Measurements from ENCODE around the gene PLK1.

Gene PLK1

DNA sequence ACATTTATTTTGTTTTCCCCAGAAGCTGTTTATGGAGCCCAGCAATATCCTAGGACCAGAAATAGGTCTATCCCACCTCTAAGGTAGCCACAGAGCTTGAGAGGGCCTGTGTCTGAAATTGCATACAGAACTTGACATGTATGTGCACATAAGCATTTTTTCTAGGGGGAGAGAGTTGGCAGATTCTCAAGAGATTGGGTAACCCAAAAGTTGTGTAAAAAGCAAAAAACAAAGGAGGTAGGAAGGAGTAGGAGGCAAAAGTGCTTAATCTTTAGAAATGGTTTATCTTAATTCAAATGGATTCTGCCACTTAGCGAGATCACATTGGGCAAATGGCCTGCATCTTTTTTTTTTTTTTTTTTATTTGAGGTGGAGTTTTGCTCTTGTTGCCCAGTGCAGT, 3.5 kb downstream of the PLK1 start:
- no peak for FAIRE-seq

DNA sequence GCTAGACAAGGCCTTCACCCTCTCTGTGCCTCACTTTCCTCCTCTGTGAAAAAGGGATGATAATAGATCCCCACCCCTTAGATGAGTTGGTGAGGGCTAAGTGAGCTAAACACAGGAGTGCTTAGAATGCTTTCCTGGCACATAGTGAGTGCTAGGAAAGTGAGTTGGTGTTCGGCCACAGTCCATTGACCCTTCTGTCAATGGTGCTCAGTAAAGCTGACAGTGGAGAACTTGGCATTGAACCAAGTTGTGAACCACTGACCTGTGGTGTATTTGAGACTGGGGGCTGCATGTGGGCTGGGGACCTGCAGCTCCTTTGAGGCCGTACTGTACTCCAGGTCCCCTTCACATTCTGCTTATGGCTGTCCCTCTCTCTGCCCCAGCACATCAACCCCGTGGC, 4.8 kb downstream of the PLK1 start:
- FAIRE-seq: no peak

DNA sequence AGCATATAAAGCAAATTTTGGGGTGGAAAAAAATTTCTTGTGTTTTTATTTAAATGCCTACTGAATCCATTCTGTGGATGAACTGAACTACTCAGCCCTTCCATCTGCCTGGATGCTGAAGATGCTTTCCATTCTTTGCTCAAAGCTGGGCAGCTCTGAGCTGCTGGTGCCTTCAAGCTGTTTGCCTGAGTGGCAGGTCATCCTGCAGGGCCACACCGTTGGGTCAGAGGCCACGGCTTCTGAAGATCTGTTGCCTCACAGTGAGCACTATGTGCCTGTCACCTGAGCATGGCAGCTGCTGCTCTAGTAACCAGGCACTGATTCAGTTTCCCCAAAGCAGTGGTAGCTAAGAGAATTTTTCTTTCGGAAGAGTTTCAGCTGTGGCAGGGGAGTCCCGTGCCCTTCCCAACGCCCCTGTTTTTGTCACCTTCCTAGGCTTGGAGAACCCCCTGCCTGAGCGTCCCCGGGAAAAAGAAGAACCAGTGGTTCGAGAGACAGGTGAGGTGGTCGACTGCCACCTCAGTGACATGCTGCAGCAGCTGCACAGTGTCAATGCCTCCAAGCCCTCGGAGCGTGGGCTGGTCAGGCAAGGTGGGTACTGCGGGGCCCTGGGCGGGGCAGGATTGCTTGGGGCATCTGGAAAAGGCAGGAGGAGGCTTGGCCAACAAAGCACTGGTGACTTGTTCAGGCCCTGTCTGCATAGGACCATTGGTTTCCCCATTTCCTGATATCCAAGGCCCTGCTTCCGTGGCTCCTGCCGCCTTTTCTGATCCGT, 8.5 kb downstream of the PLK1 start:
- no peak for FAIRE-seq

DNA sequence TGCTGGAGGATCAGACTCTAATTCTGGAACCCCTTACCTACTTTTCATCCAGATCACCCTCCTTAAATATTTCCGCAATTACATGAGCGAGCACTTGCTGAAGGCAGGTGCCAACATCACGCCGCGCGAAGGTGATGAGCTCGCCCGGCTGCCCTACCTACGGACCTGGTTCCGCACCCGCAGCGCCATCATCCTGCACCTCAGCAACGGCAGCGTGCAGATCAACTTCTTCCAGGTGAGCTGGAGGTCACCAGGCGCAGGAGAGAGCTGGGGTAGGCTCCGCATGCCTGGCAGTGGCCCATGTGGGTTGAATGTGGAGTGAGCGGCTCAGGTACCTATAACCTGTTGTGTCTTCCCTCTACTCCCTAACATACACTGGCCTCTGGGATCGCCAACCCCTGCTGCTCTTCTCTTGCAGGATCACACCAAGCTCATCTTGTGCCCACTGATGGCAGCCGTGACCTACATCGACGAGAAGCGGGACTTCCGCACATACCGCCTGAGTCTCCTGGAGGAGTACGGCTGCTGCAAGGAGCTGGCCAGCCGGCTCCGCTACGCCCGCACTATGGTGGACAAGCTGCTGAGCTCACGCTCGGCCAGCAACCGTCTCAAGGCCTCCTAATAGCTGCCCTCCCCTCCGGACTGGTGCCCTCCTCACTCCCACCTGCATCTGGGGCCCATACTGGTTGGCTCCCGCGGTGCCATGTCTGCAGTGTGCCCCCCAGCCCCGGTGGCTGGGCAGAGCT, 10.9 kb downstream of the PLK1 start:
- no peak for FAIRE-seq

DNA sequence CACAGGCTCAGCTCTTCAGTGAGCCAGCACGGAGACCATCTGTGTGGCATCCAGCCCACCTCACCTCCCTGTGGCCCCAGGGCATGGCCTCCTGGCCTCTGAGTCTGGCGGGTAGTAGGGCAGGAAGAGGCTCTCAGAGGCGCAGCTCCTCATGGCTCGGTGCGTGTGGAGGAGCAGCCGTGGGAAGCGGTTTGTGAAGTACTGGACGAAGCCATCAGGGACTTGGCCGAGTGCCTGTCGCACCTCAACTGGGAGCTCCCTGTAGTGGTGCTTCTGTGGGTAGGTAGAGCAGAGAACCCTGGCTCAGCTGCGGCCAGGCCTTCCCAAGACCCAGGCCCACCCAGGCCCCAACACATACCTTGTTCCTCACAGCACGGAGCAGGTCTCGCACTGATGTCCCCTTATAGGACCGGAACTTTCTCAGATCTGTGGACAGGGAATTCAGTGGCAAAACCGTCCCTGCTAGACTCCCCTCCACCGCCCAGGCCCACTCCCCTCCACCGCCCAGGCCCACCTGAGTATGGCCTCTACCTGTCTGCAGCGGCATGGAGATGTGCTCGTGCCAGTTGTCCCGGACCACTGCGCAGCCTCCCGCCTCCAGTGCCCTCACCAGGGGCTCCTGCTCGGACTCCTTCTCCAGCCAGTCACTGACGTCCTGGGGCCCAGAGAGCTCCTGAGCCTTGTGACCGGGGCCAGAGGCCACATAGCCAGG, 12.2 kb downstream of the PLK1 start:
- no peak for FAIRE-seq

DNA sequence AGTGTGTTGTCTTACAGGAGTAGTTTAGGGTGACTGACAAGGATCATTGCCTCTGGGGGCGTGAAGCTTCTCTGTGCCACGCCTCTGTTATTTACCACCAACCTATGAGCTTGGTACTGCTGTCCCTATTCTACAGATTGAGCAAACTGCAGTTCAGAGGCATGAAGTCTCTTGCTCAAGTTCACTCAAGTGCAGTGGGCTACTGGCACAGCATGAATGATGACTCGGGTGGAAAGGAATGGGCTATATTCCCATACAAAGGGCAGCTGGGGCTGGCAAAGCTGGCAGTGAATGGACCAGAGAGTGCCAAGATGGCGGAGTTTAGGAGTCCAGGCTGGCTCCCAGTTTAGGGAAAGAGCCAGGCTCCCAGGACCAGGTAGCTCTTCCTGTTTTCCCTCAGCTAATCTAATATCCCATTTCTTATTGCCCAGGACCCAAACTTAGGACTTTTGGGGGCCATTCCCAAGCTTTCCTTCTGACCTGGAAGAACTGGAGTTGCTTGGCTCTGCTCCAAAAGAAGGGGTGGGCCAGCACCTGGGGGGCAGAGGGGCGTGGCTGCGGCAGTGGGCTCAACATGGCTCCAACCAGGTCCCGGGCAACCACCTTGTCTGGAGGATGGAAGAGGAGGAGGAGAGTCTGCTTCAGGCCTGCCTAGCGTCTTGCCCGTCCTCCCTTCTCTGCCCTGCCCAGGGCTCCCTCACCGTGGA, 12.9 kb downstream of the PLK1 start:
- no peak for FAIRE-seq

DNA sequence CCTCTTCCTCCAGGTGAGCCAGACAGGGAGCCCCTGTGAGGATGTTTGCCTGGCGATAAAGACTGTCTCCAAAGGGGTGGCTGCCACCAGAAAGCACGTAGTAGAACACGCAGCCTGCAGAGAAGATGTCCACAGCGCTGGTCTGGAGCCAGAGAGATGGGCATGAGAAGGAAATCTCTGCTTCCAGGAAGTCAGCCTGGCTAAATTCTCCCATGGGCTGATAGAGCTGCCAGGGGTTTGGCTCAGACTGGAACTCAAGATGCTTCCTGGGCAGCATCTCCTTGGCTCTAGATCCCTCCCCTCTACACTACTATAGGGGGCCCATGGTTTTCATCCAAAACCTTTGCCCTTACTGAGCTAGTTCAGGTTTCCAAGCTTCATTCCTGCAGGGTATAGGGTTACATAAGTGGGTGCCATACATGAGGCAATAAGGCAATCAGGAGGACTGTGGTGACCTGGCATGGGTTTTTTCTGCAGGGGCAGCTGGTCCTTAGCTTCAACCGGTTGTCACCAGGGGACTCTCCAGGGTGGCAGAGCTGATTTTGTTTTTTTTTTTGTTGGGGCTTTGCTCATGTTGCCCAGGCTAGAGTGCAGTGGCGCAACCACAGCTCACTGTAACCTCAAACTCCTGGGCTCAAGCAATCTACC, 13.6 kb downstream of the PLK1 start:
- FAIRE-seq: no peak

DNA sequence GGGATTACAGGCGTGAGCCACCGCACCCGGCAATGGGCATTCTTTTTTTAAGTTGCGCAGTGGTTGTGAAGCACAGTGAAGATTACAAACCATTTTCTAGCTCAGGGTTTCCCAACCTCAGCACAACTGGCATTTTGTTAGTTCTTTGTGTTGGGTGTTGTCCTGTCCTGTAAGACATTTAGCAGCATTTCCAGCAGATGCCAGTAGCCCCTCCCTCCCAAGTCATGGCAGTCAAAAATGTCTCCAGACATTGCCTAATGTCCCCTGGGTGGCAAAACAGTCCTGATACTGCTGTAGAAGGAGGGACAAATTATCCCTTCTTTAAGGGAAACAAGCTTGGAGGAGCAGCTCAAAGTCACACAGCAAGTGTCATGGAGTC, 15.6 kb downstream of the PLK1 start:
- FAIRE-seq: no peak

DNA sequence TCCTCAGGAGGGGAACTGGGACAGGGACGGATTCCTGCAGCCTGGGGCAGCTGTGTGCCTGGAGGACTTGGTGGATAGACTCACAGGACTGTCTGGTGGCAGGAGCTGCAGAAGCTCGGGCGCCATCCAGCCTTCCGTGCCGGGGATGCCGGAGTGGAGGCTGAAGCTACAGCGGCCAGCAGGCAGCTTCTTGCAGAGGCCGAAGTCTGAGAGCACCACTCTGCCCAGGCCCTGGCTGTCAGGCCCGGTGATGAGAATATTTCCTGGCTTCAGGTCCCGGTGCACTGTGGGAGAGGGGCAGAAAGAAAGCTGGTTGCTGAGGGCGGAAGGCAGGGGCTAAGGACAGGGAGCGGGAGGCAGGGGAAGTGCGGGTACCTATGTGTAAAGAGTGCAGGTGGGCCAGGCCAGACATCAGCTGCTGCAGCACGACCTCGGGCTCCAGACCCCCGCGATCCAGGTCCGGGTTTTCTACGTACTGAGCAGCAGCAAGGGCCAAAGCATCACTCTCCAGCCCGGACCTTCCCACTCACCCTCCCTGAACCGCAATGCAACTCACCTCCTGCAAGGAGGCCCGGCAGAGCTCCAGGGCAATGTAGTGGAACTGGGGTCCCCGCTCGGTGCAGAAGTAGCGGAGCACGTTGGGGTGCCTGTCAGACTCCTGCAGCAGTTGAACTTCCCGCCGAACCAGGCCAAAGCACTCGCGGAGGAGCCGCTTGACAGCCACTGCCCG, 16.1 kb downstream of the PLK1 start:
- FAIRE-seq: no peak

DNA sequence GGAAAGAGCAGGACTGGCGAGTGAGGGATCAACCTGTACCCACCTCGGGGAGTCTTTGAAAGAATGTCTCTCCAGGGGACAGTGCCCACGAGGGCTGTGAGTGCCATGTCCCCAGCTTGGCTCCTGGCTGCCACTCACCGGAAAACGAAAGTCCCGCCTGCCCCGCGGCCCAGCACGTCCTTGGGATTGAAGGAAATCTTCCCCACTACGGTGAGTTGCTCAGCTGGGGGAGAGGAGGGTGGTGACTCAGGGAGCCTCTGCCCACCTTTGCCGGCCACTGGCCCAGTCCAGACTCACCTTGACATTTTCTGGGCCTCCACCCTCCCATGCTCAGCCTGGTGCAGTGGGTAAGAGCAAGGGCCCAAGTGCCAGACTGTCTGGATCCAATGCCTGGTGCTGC, 17.1 kb downstream of the PLK1 start:
- no peak for FAIRE-seq

DNA sequence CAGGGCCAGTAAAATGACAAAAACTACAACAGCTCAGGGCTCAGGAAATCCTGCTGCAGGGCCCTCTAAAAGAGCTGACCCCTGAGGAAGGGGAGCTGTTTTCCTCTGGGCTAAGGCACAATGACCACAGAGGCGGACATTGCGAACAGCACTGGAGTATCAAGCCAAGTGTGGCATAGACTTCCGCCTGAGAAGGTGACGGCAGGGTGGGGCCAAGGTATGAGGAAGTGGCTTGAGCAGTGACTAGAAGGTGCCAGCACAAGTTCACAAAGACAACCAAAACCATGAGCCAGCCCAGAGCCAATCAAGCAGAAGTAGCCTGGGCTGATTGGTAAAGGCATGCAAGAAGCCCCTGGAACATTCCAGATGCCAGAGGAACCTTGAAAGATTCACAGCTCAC, 20.4 kb downstream of the PLK1 start:
- no peak for FAIRE-seq

DNA sequence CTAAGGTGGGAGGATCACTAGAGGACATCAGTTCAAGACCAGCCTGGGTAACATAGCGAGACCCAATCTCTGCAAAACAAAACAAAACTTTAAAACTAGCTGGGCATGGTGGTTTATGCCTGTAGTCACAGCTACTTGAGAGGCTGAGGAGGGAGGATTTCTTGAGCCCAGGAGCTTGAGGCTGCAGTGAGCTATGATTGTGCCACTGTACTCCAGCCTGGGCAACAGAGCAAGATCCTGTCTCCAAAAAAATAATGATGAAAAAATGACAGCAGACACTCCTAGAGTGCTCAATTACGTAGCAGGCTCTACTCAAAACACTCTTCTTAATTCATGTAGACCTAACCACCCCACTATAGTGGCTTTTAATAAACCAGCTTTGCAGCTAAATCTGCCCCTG, 21.4 kb downstream of the PLK1 start:
- no peak for FAIRE-seq

DNA sequence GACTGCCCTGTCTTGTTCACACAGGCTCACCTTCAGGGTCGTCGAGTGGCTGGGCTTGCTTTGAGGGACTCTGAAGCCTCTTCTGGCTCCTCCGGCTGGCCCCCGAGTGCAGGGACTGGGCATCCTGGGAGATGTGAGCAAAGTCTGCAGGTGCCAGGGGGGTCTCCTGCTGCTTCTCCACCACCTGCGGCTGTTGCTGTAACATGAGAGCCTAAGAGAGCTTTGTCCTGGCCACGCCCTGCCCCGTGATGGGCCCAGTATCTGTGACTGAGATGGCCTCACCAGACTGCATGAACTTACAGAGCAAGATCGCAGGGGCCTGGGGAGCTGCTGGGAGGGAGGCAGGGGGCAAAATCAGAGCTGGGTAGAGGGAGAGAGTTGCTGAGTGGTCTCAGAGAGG, 21.8 kb downstream of the PLK1 start:
- no peak for FAIRE-seq

DNA sequence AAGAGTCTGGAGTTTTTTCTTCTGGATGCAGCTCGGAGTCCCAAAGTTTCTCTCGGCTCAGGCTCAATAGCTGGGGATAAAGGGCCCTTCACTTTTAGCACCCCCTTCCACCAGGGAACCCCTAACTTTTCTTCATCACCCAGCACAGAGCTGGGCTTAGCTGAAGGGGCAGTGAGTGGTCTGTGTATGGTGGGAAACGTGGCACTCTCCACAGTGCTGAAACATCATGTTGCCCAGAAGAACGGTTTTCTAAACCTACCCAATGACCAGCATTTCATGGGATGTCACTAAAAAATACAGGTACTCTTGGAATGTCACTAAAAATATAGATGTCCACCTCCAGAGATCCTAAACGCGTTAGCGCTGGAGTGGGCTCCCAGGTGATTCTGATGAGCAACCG, 22.4 kb downstream of the PLK1 start:
- no peak for FAIRE-seq

DNA sequence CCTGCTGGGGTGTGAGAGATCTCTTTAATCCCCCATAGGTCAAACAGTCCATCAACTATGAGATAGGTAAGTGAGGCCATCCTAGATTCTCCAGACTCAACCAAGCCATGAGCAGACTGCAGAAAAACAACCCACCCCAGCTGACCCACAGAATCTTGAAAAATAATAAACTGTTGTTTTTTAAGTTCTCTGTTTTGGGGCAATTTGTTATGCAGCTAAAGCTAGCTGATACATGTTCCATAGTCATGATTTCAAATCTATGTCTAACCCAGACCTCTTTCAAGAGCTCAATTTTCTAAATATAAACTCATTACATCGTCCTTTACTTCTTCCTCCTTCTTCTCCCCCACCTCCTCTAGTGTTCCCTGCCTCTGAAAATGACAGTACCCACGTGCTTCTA, 24.3 kb downstream of the PLK1 start:
- FAIRE-seq: no peak

DNA sequence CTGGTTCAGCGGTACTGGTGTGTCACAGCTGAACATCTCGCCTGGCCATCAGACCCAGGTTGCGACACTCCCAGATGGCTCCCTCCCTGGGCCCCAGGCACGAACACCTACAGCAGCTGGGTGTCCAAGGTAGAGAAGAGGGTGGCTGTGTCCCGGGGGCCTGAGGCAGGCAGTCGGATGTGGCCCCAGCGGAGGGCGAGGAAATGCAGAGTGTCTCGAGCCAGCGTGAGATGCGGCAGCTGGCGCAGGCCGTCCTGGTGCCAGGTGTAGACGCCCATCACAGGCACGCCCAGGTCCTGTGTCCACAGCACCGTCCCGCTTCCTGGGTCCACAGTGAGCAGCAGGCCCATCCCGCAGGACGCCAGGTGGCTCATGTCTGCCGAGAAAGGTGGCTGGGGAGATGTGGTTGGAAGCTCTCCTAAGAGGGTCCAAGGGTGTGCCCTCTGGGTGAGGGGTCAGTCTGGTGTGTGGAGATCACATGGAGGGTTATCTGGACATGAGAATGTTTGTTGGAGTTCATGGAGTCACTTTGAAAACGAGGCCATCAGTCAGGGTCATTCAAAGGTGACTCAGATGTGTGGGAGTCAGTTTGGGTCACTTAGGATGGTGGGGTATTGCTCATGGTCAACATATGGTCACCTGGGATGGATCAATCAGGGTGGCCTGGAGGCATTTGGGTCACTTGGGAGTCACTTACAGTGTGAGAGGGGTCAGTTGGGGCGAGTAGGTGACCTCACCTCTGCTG, 26.3 kb downstream of the PLK1 start:
- FAIRE-seq: no peak

DNA sequence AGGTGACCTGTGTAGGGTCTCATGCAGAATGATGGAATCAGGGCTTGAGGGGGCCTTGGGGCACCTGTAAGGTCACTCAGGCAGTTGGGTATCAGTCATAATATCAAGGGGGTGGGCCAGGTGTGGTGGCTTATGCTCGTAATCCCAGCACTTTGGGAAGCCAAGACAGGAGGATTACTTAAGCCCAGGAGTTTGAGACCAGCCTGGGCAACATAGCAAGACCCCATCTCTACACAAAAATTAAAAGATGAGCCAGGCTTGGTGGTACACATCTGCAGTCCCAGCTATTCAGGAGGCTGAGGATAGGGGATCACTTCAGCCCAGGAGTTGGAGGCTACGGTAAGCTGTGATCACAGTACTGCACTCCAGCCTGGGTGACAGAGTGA, 26.8 kb downstream of the PLK1 start:
- FAIRE-seq: no peak

DNA sequence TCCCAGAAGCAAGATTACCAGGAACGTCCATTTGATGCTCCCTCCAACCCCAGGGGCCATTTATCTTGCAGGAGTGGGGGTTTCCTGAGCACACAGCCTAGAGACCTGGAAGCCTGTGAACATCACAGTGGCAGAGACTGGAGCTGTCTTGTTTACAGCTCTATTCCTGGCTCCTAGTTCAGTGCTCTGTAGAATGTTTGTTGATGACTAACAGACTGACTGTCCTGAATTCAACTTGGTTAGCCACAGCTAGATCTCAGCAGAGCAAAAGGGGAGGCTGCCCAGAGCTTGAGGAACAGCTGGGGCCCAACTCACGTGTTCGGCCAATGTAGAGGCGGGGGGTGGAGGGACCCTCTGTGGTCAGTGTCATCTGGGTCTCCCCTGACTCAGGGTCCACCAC, 27.8 kb downstream of the PLK1 start:
- no peak for FAIRE-seq

DNA sequence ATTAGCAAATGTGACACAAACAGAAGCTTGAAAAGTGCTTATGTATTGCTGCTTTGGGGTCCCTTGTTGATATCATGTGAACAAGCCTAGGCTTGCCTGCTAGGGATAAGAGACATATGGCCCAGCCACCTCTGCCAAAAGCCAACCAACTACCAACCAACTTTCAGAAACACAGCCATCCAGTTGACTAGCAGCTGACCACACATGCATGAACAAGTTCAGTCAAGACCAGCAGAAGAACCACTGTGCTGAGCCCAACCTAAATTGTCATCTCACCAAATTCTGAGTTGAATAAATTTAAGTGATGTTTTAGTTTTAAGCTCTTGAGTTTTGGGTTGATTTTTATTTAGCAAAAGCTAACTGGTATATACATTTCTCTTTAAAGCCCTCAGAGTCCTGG, 30.8 kb downstream of the PLK1 start:
- no peak for FAIRE-seq

DNA sequence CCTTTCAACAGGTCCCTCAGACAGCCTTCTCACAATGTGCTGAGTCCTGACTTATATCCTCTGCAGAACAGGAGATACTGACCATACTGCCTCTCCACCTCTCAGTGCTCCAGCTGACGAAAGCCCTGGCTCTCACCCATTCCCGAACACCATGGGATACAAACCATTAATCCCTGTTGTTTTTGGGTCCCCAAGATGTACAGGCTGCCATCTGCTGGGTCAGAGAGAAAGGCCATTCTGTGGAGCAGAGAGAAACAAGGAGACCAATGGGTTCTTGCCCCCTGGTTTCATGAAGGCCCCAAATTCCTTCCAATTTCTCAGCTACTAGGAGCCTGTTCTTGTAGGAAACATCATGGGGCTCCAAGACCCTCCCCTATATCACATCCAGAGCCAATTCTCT, 31.3 kb downstream of the PLK1 start:
- FAIRE-seq: no peak

DNA sequence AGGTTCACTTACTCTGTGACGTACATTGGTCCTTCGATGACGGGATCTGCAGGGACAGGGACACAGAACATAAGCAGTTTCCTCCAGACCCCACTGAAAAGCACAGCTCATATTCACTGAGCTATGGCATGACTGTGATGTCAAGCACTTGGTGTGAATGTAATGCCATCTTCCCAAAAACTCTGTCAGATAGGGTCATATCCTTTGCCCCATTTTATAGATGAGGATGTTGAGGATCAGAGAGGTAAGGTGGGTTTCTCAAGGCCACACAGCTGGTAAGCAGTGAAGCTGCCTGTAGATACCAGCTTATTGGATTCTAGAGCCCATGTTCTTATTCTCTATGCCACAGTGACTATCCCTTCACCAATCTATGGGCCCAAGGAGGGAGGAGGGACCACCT, 31.8 kb downstream of the PLK1 start:
- FAIRE-seq: no peak

DNA sequence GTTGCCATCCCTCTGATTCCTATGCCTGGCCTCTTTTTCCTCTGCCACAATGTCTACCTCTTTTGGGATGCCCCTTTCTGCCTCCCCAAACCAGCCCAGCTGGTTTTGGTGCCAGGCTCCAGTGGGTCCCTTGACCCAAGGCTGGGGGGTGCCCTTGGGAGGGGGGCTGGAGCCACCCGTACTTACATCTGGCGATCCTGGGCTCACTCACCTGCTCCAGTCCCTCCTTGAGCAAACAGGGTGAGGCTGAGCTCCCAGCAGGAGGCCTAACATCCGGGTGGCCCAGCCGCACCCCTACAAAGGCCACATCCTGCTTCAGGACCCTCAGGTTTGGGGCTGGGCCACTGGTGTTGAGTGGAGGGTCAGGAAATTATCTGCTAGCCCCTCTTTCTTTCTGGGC, 33.1 kb downstream of the PLK1 start:
- FAIRE-seq: no peak

Data from A204.1 (cell line).